ENCODE data around the gene EPHB4. TPM values are rescaled to one million over a fixed set of nuclear protein-coding genes. Genes with fewer than 3 reads are reported as not detected.

The EPHB4 gene
- total RNA-seq, 1 experiment from 2014 or later: 192 TPM

- BruUV-seq (replicated peaks): no TSS peak
- no peaks in the 10 kb centered on the region for H3K36me3 ChIP-seq (ENCODE audit: control insufficient read depth, insufficient read depth, low read length)
- H3K4me3 ChIP-seq (ENCODE audit: low read depth in 2 of 2, low read length in 2 of 2): no peak overlapping the region
- CTCF ChIA-PET: interaction anchor here (0.6 kb wide), 1 partner anchor 106 kb away, joined by 7 read pairs; no protein-coding TSS in a partner anchor
- intact Hi-C loops (cut with micrococcal nuclease; ENCODE audit: unreplicated experiment) (no loop called here), in situ Hi-C loops (cut with HindIII; ENCODE audit: low pct_unique_long_range_greater_than_20kb, low sequenced_read_pairs) (no loop called here)
- no peaks in the 10 kb centered on the region for H3K4me1 ChIP-seq (ENCODE audit: control insufficient read depth, insufficient read depth, low read length)
- TF ChIP-seq REST (IDR thresholded peaks at IDR 0.05; ENCODE audit: insufficient read depth in 1 of 2, low read depth in 2 of 2, low read length in 1 of 2) (no peak), CTCF (IDR thresholded peaks at IDR 0.05) (no peak), POLR2AphosphoS5 (IDR thresholded peaks at IDR 0.05; ENCODE audit: low read depth, low read length) (no peak), SIN3A (IDR thresholded peaks at IDR 0.05; ENCODE audit: borderline replicate concordance, insufficient read depth, low read depth, low read length) (no peak), TCF7L2 (IDR thresholded peaks at IDR 0.05; ENCODE audit: low read depth, low read length) (no peak)
- peaks cover 2% of the 10 kb centered on the region; the same call in 1 of the 2 replicates for H3K27me3 ChIP-seq (ENCODE audit: control insufficient read depth, insufficient read depth, low read length)
- H3K27ac ChIP-seq (ENCODE audit: low read length): no peak overlapping the region
- no peak; the same call in 1 of the 2 replicates for ATAC-seq
- POLR2A ChIA-PET: no interaction called here
- no peaks in the 10 kb centered on the region for H3K9me3 ChIP-seq (ENCODE audit: control insufficient read depth, insufficient read depth, low read depth, low read length)
- no peak for DNase-seq (ENCODE audit: low read depth, low spot score)
These were observed 74.3 kb downstream of the EPHB4 start for GRCh38 chr7:100752994-100753393.

Small RNA genes lying within 50 kb of the gene (microRNA-seq; reads per million reads assigned to microRNA genes)
- gene MIR6875 (ENCODE audit: unreplicated experiment): not detected

Other genes with a start within 250 kb of the EPHB4 start
- gene LRCH4, start 241.4 kb downstream of the EPHB4 start, total RNA-seq (2021; ENCODE audit: unreplicated experiment): 66.4 TPM
- 0.59 TPM for gene FBXO24, start 241.2 kb downstream of the EPHB4 start, total RNA-seq (2021; ENCODE audit: unreplicated experiment)
- gene PCOLCE, start 225.2 kb downstream of the EPHB4 start, total RNA-seq (2021; ENCODE audit: unreplicated experiment): 13.8 TPM
- gene MOSPD3, start 215.0 kb downstream of the EPHB4 start, total RNA-seq (2021; ENCODE audit: unreplicated experiment): 25.0 TPM
- gene TFR2, start 186.0 kb downstream of the EPHB4 start, total RNA-seq (2021; ENCODE audit: unreplicated experiment): 9.1 TPM
- gene ACTL6B, start 171.1 kb downstream of the EPHB4 start, total RNA-seq (2021; ENCODE audit: unreplicated experiment): not detected
- 289 TPM for gene GNB2, start 153.8 kb downstream of the EPHB4 start, total RNA-seq (2021; ENCODE audit: unreplicated experiment)
- gene GIGYF1, start 133.3 kb downstream of the EPHB4 start, total RNA-seq (2021; ENCODE audit: unreplicated experiment): 52.6 TPM
- 52.3 TPM for gene POP7, start 121.4 kb downstream of the EPHB4 start, total RNA-seq (2021; ENCODE audit: unreplicated experiment)
- gene EPO, start 107.1 kb downstream of the EPHB4 start, total RNA-seq (2021; ENCODE audit: unreplicated experiment): not detected
- gene ZAN, start 93.9 kb downstream of the EPHB4 start, total RNA-seq (2021; ENCODE audit: unreplicated experiment): not detected
- 31.1 TPM for gene SLC12A9, start 25.2 kb upstream of the EPHB4 start, total RNA-seq (2021; ENCODE audit: unreplicated experiment)
- gene TRIP6, start 39.9 kb upstream of the EPHB4 start, total RNA-seq (2021; ENCODE audit: unreplicated experiment): 3.2 TPM
- 248 TPM for gene SRRT, start 47.6 kb upstream of the EPHB4 start, total RNA-seq (2021; ENCODE audit: unreplicated experiment)
- 3.3 TPM for gene UFSP1, start 62.2 kb upstream of the EPHB4 start, total RNA-seq (2021; ENCODE audit: unreplicated experiment)
- 10.4 TPM for gene ACHE, start 68.4 kb upstream of the EPHB4 start, total RNA-seq (2021; ENCODE audit: unreplicated experiment)
- 24.7 TPM for gene MUC3A, start 122.0 kb upstream of the EPHB4 start, total RNA-seq (2021; ENCODE audit: unreplicated experiment)
- 6.8 TPM for gene MUC12, start 142.0 kb upstream of the EPHB4 start, total RNA-seq (2021; ENCODE audit: unreplicated experiment)
- gene MUC17, start 192.6 kb upstream of the EPHB4 start, total RNA-seq (2021; ENCODE audit: unreplicated experiment): not detected

Measured in Panc1 (cell line).